HG02571 (cell line): Measurements from ENCODE around the gene TAF4.
A peak's percentile ranks its signal among the peaks of the same experiment; 100 is the strongest.
"Not testable (repeated sequence)": the region's sequence is repeated elsewhere in the genome, so short reads cannot be mapped to it uniquely, and the experiment has no call there.

Experiments used
- ATAC-seq: cut with Tn5 transposase; IDR thresholded peaks from one replicate; pipeline ENCODE4 v1.9.1; 2021; ENCODE audit warnings: mild to moderate bottlenecking, moderate library complexity; ENCODE audit not compliant: unreplicated experiment

The TAF4 gene

GRCh38 chr20:62065674-62066338, at the start of gene TAF4:
TSS of gene TAF4 (minus strand) at chr20:62065881. CDS start at chr20:62065810, 71 bp downstream.
- ATAC-seq, result peak; percentile 56

DNA sequence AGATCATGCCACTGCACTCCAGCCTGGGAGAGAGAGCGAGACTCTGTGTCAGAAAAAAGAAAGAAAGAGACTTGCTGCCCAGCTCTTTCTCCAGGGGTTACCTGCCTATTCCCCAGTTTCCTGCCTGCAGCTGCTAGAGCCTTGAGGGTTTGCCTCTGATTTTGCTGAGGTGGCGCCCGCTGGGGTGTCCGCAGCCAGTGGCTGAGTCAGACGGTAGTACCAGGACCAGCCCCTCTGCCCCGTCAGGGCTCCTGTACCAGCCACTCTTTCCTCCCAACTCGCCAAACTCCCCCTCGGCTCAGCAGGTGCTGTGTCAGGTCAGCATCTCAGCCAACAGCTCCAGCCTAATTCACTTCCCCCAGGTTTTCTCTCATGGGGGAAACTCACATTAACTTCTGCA, 49.2 kb upstream of the TAF4 start:
- ATAC-seq, result no peak

- no peak for ATAC-seq
These were observed 46.7 kb upstream of the TAF4 start for GRCh38 chr20:62112368-62112767.

GRCh38 chr20:62111148-62111547, 45.5 kb upstream of the TAF4 start:
- ATAC-seq, result no peak

- ATAC-seq, result no peak
These were observed 39.9 kb upstream of the TAF4 start for GRCh38 chr20:62105592-62105991.

GRCh38 chr20:62104791-62105345, 39.2 kb upstream of the TAF4 start:
- ATAC-seq, result no peak

DNA sequence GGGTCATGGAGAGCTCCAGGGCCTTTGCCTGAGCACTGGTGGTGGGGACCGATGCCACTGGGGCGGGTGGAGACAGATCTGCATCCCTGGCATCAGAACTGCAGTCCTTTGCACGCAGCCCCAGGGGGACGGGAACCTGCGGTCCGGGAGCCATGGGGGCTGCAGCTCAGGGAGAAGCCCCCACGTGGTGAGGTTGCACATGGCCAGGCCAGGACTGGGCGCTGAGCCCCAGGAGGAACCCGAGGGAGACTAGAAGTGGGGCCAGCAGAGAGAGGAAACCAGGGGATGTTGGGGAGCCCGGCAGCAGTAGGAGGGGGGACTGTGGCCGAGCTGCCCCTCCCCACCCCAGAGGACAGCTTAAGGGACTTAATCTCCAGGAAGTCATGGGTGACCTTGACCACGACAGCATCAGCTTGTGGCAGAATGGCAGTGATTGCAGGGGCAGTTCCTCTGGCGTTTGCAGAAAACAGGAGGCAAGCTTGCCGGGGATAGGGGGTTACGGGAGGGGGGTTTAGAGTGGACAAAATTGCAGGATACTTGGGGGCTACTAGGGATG, 38.6 kb upstream of the TAF4 start:
- ATAC-seq, result no peak

DNA sequence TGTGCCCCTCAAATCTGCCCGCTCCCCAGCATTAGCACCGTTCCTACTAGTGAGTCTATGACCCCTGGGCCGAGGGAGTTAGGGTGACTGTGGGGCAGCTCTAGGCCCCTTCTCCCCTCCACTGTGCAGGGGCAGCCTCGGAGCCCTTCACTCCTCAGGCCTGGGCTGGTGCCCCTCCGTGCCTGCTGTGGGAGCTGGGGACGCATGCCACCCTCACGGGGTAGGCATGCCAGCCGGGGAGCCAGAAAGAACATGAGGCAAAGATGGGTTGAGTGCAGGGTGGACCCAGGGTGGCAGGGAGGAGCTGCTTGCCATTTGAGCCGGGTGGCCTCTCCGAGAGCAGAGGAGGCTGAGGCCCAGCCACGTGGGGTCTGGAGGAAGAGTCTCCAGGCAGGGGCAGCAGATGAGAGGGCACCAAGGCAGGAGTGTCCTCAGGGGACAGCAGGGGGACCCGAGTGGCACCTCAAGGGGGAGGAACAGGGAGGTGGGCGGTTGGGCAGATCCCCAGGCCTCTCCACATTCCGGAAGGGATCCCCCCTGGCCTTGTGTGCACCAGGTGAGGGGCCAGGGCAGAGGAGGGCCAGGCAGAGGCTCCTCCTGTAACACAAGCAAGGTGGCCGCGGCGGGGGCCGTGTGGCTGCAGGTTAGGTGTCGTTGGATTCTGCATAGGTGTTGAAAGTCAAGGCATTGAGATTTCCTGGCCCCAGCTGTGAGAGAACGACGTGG, 38.0 kb upstream of the TAF4 start:
- ATAC-seq, result no peak

GRCh38 chr20:62101078-62101477, 35.4 kb upstream of the TAF4 start:
- ATAC-seq, result no peak

- ATAC-seq, result no peak
These were observed 32.3 kb upstream of the TAF4 start for GRCh38 chr20:62097881-62098407.

GRCh38 chr20:62096421-62097380, 31.0 kb upstream of the TAF4 start:
- ATAC-seq, result no peak

DNA sequence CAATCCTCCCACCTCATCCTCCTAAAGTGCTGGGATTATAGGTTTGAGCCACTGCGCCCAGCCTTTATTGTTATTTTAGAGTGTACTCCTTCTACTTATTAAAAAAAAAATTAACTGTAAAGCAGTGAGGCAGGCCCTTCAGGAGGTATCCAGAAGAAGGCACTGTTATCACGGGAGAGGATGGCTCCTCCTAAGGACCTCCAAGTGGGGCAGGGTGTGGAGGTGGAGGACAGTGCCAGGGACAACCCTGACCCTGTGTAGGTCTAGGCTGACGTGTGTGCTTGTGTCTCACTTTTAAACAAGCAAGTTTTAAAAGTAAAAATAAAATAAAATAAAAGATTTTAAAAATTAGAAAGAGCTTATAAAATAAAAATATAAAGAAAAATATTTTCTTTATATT, 23.7 kb upstream of the TAF4 start:
- no peak for ATAC-seq

DNA sequence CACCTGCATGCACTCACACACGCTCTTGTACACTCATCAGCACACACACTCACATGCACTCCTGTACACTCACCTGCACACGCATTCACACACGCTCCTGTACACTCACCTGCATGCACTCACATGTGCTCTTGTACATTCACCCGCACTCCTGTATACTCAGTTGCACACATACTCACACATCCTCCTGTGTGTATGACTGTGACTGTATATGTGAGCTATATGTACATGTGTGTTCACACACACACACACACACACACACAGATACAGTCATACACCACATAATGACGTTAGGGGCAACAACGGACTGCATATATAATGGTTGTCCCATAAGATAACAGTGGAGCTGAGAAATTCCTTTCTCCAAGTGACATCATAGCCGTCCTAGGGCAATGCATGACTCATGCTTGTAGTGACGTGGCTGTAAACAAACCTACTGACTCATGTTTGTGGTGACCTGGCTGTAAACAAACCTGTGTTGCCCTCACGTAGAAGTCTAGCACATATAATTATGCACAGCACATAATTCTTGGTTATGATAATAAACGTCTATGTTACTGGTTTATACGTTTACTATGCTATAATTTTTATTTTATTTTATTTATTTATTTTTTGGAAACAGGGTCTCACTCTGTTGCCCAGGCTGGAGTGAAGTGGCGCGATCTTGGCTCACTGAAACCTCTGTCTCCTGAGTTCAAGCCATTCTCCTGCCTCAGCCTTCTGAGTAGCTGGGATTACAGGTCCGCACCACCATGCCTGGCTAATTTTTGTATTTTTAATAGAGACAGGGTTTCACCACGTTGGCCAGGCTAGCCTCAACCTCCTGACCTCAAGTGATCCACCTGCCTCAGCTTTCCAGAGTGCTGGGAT, 22.8 kb upstream of the TAF4 start:
- no peak for ATAC-seq

DNA sequence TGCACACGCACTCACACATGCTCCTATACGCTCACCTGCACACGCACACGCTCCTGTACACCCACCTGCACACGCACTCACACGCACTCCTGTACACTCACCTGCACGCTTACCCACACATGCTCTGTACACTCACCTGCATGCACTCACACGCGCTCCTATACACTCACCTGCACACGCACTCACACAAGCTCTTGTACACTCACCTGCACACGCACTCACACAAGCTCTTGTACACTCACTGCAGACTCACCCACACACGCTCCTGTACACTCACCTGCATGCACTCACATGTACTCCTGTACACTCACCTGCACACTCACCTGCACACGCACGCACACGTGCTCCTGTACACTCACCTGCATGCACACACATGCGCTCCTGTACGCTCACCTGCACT, 22.0 kb upstream of the TAF4 start:
- no peak for ATAC-seq

GRCh38 chr20:62087227-62087626, 21.5 kb upstream of the TAF4 start:
- ATAC-seq, result no peak

- ATAC-seq, result no peak
These were observed 19.5 kb upstream of the TAF4 start for GRCh38 chr20:62085206-62085605.

GRCh38 chr20:62084224-62084623, 18.5 kb upstream of the TAF4 start:
- ATAC-seq, result not testable (repeated sequence)

- no peak for ATAC-seq
These were observed 17.6 kb upstream of the TAF4 start for GRCh38 chr20:62083312-62083711.

DNA sequence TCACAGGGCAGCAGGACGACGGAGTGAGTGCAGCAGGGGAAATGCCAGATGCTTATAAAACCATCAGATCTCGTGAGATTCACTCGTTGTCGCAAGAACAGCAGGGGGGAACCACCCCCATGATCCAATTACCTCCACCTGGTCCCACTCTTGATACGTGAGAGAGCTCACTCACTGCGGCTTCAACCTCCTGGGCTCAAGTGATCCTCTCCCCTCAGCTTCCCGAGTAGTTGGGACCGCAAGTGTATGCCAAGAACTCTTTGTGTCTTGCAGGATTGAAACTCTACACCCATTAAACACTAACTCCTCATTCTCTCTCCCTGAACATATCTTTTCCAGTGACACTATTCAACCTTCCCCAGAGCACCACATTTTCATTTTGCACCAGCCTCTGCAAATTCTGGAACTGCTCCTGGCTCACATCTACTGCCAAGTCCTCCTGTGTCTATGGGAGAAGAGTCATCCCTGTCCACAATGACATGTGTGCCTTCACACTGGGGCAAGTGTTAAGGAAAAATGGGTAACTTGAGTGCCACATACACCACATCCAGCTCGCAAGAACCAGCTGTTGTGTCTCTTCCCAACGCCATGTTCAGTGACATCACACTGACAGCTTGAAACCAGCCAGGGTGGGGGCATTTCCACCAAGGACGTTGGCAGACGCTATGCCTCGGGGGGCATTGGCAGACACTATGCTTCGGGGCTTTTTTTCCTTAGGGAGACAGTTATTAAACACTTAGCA, 14.7 kb upstream of the TAF4 start:
- no peak for ATAC-seq
